ENCODE data around the gene DHX58.

The DHX58 gene

GRCh38 chr17:42068979-42069378, 43.5 kb downstream of the DHX58 start:
- no peak for DNase-seq (ENCODE audit: low spot score in 2 of 2)
- H3K36me3 Mint-ChIP-seq: no peaks in the 10 kb centered on the region
- no peak overlapping the region for H3K4me3 Mint-ChIP-seq
- ATAC-seq (ENCODE audit: low read depth): no peak
- H3K27me3 Mint-ChIP-seq: peaks cover 6% of the 10 kb centered on the region
- H3K9me3 Mint-ChIP-seq: no peaks in the 10 kb centered on the region
- H3K27ac Mint-ChIP-seq: no peak overlapping the region
- H3K4me1 Mint-ChIP-seq: peaks cover 13% of the 10 kb centered on the region

GRCh38 chr17:42067371-42068091, 45.0 kb downstream of the DHX58 start:
- H3K4me1 Mint-ChIP-seq: peaks cover 17% of the 10 kb centered on the region
- peak; percentile 72 to 78 for DNase-seq (ENCODE audit: low spot score in 2 of 2)
- peak; percentile 53 for ATAC-seq (ENCODE audit: low read depth)
- no peak overlapping the region for H3K27ac Mint-ChIP-seq
- no peaks in the 10 kb centered on the region for H3K9me3 Mint-ChIP-seq
- peaks cover 4% of the 10 kb centered on the region for H3K27me3 Mint-ChIP-seq
- H3K36me3 Mint-ChIP-seq: no peaks in the 10 kb centered on the region
- H3K4me3 Mint-ChIP-seq: no peak overlapping the region

GRCh38 chr17:42065201-42065600, 47.3 kb downstream of the DHX58 start:
- no peaks in the 10 kb centered on the region for H3K36me3 Mint-ChIP-seq
- peaks cover 4% of the 10 kb centered on the region for H3K27me3 Mint-ChIP-seq
- H3K9me3 Mint-ChIP-seq: no peaks in the 10 kb centered on the region
- ATAC-seq (ENCODE audit: low read depth) (no peak), DNase-seq (ENCODE audit: low spot score in 2 of 2) (no peak)
- H3K4me3 Mint-ChIP-seq: no peak overlapping the region
- peaks cover 12% of the 10 kb centered on the region for H3K4me1 Mint-ChIP-seq
- no peak overlapping the region for H3K27ac Mint-ChIP-seq

- Mint-ChIP-seq H3K27ac (no peak overlapping the region), H3K27me3 (peaks cover 4% of the 10 kb centered on the region), H3K4me1 (peaks cover 12% of the 10 kb centered on the region), H3K9me3 (no peaks in the 10 kb centered on the region), H3K4me3 (no peak overlapping the region), H3K36me3 (no peaks in the 10 kb centered on the region)
- ATAC-seq (ENCODE audit: low read depth): no peak
- no peak for DNase-seq (ENCODE audit: low spot score in 2 of 2)
Measured at GRCh38 chr17:42062681-42063080, 49.8 kb downstream of the DHX58 start.

GRCh38 chr17:42061646-42062487, 50.6 kb downstream of the DHX58 start:
- no peak for DNase-seq (ENCODE audit: low spot score in 2 of 2)
- H3K4me1 Mint-ChIP-seq: peaks cover 10% of the 10 kb centered on the region
- H3K9me3 Mint-ChIP-seq: no peaks in the 10 kb centered on the region
- no peak for ATAC-seq (ENCODE audit: low read depth)
- H3K4me3 Mint-ChIP-seq: no peak overlapping the region
- H3K27ac Mint-ChIP-seq: no peak overlapping the region
- no peaks in the 10 kb centered on the region for H3K36me3 Mint-ChIP-seq
- H3K27me3 Mint-ChIP-seq: peaks cover 3% of the 10 kb centered on the region

- Mint-ChIP-seq H3K27ac (no peak overlapping the region), H3K27me3 (peaks cover 5% of the 10 kb centered on the region), H3K36me3 (no peaks in the 10 kb centered on the region), H3K4me3 (no peak overlapping the region), H3K4me1 (peaks cover 10% of the 10 kb centered on the region), H3K9me3 (no peaks in the 10 kb centered on the region)
- DNase-seq (ENCODE audit: low spot score in 2 of 2): no peak
- no peak for ATAC-seq (ENCODE audit: low read depth)
Measured at GRCh38 chr17:42060231-42060630, 52.3 kb downstream of the DHX58 start.

GRCh38 chr17:42059815-42060214, 52.7 kb downstream of the DHX58 start:
- DNase-seq (ENCODE audit: low spot score in 2 of 2) (no peak), ATAC-seq (ENCODE audit: low read depth) (no peak)
- peaks cover 10% of the 10 kb centered on the region for H3K4me1 Mint-ChIP-seq
- H3K27ac Mint-ChIP-seq: no peak overlapping the region
- H3K9me3 Mint-ChIP-seq: no peaks in the 10 kb centered on the region
- no peak overlapping the region for H3K4me3 Mint-ChIP-seq
- H3K27me3 Mint-ChIP-seq: peaks cover 7% of the 10 kb centered on the region
- no peaks in the 10 kb centered on the region for H3K36me3 Mint-ChIP-seq

- no peak overlapping the region for H3K27ac Mint-ChIP-seq
- H3K4me3 Mint-ChIP-seq: no peak overlapping the region
- H3K36me3 Mint-ChIP-seq: no peaks in the 10 kb centered on the region
- DNase-seq (ENCODE audit: low spot score in 2 of 2) (no peak), ATAC-seq (ENCODE audit: low read depth) (no peak)
- peaks cover 7% of the 10 kb centered on the region for H3K27me3 Mint-ChIP-seq
- no peaks in the 10 kb centered on the region for H3K9me3 Mint-ChIP-seq
- H3K4me1 Mint-ChIP-seq: no peaks in the 10 kb centered on the region
Measured at GRCh38 chr17:42058063-42058462, 54.5 kb downstream of the DHX58 start.

- Mint-ChIP-seq H3K27me3 (peaks cover 14% of the 10 kb centered on the region), H3K9me3 (no peaks in the 10 kb centered on the region), H3K4me3 (no peak overlapping the region), H3K36me3 (no peaks in the 10 kb centered on the region), H3K4me1 (no peaks in the 10 kb centered on the region), H3K27ac (no peak overlapping the region)
- DNase-seq (ENCODE audit: low spot score in 2 of 2) (no peak), ATAC-seq (ENCODE audit: low read depth) (no peak)
Measured at GRCh38 chr17:42056635-42057034, 55.9 kb downstream of the DHX58 start.

- no peak for DNase-seq (ENCODE audit: low spot score in 2 of 2)
- Mint-ChIP-seq H3K9me3 (no peaks in the 10 kb centered on the region), H3K27ac (no peak overlapping the region)
Measured at GRCh38 chr17:42055496-42055895, 57.0 kb downstream of the DHX58 start.

GRCh38 chr17:42055027-42055426, 57.5 kb downstream of the DHX58 start:
- Mint-ChIP-seq H3K27ac (no peak overlapping the region), H3K27me3 (peaks cover 14% of the 10 kb centered on the region), H3K36me3 (no peaks in the 10 kb centered on the region), H3K9me3 (no peaks in the 10 kb centered on the region), H3K4me3 (no peak overlapping the region), H3K4me1 (peaks cover 5% of the 10 kb centered on the region)
- DNase-seq (ENCODE audit: low spot score in 2 of 2): no peak
- ATAC-seq (ENCODE audit: low read depth): no peak

More at GRCh38 chr17:42055496-42055895, 57.0 kb downstream of the DHX58 start:
- H3K4me3 Mint-ChIP-seq: no peak overlapping the region
- H3K4me1 Mint-ChIP-seq: peaks cover 5% of the 10 kb centered on the region
- no peaks in the 10 kb centered on the region for H3K36me3 Mint-ChIP-seq
- peaks cover 14% of the 10 kb centered on the region for H3K27me3 Mint-ChIP-seq
- no peak for ATAC-seq (ENCODE audit: low read depth)

- ATAC-seq (ENCODE audit: low read depth) (no peak), DNase-seq (ENCODE audit: low spot score in 2 of 2) (no peak)
- Mint-ChIP-seq H3K4me1 (peaks cover 5% of the 10 kb centered on the region), H3K27ac (no peak overlapping the region), H3K9me3 (no peaks in the 10 kb centered on the region), H3K36me3 (no peaks in the 10 kb centered on the region), H3K27me3 (peaks cover 14% of the 10 kb centered on the region), H3K4me3 (no peak overlapping the region)
Measured at GRCh38 chr17:42053731-42054500, 58.6 kb downstream of the DHX58 start.

GRCh38 chr17:42052346-42052877, 60.1 kb downstream of the DHX58 start:
- no peak for ATAC-seq (ENCODE audit: low read depth)
- DNase-seq (ENCODE audit: low spot score in 2 of 2): no peak
- Mint-ChIP-seq H3K27me3 (peaks cover 14% of the 10 kb centered on the region), H3K4me3 (no peak overlapping the region), H3K36me3 (no peaks in the 10 kb centered on the region), H3K9me3 (no peaks in the 10 kb centered on the region), H3K4me1 (peaks cover 5% of the 10 kb centered on the region), H3K27ac (no peak overlapping the region)

- Mint-ChIP-seq H3K4me3 (no peak overlapping the region), H3K27ac (no peak overlapping the region), H3K4me1 (peaks cover 5% of the 10 kb centered on the region), H3K27me3 (peaks cover 14% of the 10 kb centered on the region), H3K36me3 (no peaks in the 10 kb centered on the region), H3K9me3 (no peaks in the 10 kb centered on the region)
- DNase-seq (ENCODE audit: low spot score in 2 of 2): no peak
- ATAC-seq (ENCODE audit: low read depth): no peak
Measured at GRCh38 chr17:42051645-42052044, 60.9 kb downstream of the DHX58 start.

All from memory B cell (primary cell).